ENCODE data around the gene XKR8. TPM values are rescaled to one million over a fixed set of nuclear protein-coding genes. Genes with fewer than 3 reads are reported as not detected.
A peak's percentile ranks its signal among the peaks of the same experiment; 100 is the strongest.

The XKR8 gene
- total RNA-seq, 1 donor from 2014 or later: 20.1 TPM

DNA sequence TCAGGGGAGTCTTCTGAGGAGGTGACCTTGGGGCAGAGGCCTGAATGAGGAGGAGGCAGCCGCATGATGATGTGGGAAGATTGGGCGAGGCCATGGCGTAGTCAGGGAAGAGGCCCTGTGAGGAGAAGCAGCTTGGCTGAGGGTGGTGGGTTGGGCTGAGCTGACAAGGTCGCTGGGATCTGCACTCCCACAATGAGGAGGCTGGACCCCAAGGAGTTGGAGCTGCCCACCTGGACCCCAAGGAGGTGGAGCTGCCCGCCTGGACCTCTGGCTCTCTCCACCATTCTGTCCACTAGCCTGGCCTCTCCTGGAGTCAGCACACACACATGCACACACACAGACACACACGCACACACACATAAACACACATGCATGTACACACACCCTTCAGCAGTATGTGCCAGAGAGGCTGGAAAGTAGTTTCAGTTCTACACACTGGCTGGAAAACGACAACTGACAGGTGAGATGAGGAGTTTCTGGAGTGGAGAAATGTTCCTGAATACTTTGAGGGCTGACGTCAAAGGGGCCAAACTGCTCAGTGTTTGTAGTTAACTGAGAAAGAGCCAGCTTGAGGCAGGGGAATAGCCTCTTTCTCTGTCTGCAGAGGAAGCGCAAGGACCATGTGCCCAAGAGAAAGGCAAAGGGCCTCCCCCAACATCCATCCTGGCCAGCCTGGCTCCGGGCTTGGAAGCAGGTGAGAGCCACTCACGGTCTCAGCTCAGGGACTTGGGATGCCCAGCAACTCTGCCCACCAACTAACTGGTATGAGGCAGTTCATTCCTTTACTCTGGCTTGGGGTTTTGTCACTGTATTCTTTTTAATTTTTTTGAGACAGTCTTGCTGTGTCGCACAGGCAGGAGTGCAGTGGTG is 17.9 kb upstream of the XKR8 start:
- H3K4me3 Mint-ChIP-seq (ENCODE audit: unreplicated experiment): no peak overlapping the region
- peak overlapping the region; percentile 55 for H3K27ac Mint-ChIP-seq (ENCODE audit: unreplicated experiment)
- H3K4me1 Mint-ChIP-seq (ENCODE audit: unreplicated experiment): peaks cover 25% of the 10 kb centered on the region
- no peaks in the 10 kb centered on the region for H3K36me3 Mint-ChIP-seq (ENCODE audit: low read depth, unreplicated experiment)
- TF ChIP-seq CTCF (IDR thresholded peaks at IDR 0.05; ENCODE audit: unreplicated experiment): no peak
- peaks cover 6% of the 10 kb centered on the region for H3K27me3 Mint-ChIP-seq (ENCODE audit: unreplicated experiment)
- H3K9me3 Mint-ChIP-seq (ENCODE audit: unreplicated experiment): no peaks in the 10 kb centered on the region
- no peak for DNase-seq (ENCODE audit: low spot score)

GRCh38 chr1:27945020-27945419 is 14.8 kb upstream of the XKR8 start:
- H3K27ac Mint-ChIP-seq (ENCODE audit: unreplicated experiment): peak overlapping the region; percentile 64
- no peak for TF ChIP-seq CTCF (IDR thresholded peaks at IDR 0.05; ENCODE audit: unreplicated experiment)
- no peak for DNase-seq (ENCODE audit: low spot score)
- no peak overlapping the region for H3K4me3 Mint-ChIP-seq (ENCODE audit: unreplicated experiment)
- H3K36me3 Mint-ChIP-seq (ENCODE audit: low read depth, unreplicated experiment): no peaks in the 10 kb centered on the region
- peaks cover 6% of the 10 kb centered on the region for H3K27me3 Mint-ChIP-seq (ENCODE audit: unreplicated experiment)
- peaks cover 23% of the 10 kb centered on the region for H3K4me1 Mint-ChIP-seq (ENCODE audit: unreplicated experiment)
- no peaks in the 10 kb centered on the region for H3K9me3 Mint-ChIP-seq (ENCODE audit: unreplicated experiment)

GRCh38 chr1:27949027-27949426 is 10.7 kb upstream of the XKR8 start:
- Mint-ChIP-seq H3K9me3 (ENCODE audit: unreplicated experiment) (no peaks in the 10 kb centered on the region), H3K4me3 (ENCODE audit: unreplicated experiment) (no peak overlapping the region), H3K4me1 (ENCODE audit: unreplicated experiment) (peaks cover under 1% of the 10 kb centered on the region), H3K27ac (ENCODE audit: unreplicated experiment) (no peak overlapping the region), H3K36me3 (ENCODE audit: low read depth, unreplicated experiment) (no peaks in the 10 kb centered on the region), H3K27me3 (ENCODE audit: unreplicated experiment) (no peaks in the 10 kb centered on the region)
- TF ChIP-seq CTCF (IDR thresholded peaks at IDR 0.05; ENCODE audit: unreplicated experiment): no peak
- DNase-seq (ENCODE audit: low spot score): no peak

DNA sequence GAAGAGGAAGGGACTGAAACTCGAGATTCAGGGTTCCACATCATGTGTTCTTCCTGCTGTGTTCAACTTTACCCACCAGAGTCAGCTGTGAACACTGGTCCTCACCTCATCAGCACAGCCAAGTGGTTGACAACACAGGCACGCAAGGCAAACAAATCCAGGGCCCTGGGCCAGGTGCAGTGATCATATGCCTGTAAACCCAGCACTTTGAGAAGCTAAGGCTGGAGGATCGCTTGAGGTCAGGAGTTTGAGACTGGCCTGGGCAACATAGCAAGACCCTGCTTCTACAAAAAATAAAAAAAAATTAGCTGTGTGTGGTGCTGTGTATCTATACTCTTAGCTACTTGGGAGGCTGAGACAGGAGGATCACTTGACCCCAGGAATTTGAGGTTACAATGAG is 8.4 kb upstream of the XKR8 start:
- DNase-seq (ENCODE audit: low spot score): no peak
- H3K9me3 Mint-ChIP-seq (ENCODE audit: unreplicated experiment): no peaks in the 10 kb centered on the region

More for the DNA sequence above, 8.4 kb upstream of the XKR8 start:
- Mint-ChIP-seq H3K4me3 (ENCODE audit: unreplicated experiment) (no peak overlapping the region), H3K4me1 (ENCODE audit: unreplicated experiment) (no peaks in the 10 kb centered on the region), H3K27ac (ENCODE audit: unreplicated experiment) (no peak overlapping the region), H3K27me3 (ENCODE audit: unreplicated experiment) (no peaks in the 10 kb centered on the region), H3K36me3 (ENCODE audit: low read depth, unreplicated experiment) (peaks cover 3% of the 10 kb centered on the region)
- TF ChIP-seq CTCF (IDR thresholded peaks at IDR 0.05; ENCODE audit: unreplicated experiment): no peak

Data from endothelial cell (in vitro differentiated cells).